ENCODE measurements around the gene TULP1. TPM values are rescaled to one million over a fixed set of nuclear protein-coding genes. Genes with fewer than 3 reads are reported as not detected.

Gene TULP1
- under 1 TPM in 2 of 4 donors, not detected in 2; 0.72 to 0.83 TPM for total RNA-seq

DNA sequence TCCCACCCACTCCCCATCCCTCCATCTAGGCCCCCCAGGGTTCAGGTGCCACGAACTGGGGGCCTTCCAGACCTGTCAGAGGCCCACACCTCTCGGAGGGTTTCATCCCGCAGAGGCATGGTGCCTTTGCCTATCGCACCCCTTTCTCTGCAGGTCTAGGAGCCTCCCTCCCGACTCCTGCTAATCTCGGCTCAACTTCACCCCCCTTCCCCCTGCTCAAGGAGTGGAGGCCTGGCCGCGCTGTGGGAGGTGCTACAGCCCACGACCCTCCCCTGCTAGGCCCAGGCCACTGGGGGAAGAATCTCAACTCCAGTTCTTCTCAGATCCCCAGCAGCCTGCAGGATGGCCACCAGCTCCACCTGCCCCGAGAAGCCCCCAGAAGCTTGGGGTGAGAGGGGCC lies at the start of gene TULP1:
Gene TULP1 (minus strand): TSS at position 157 of the 400 bp plus-strand sequence. CDS start 38 bp downstream, at position 119.
- peaks cover 27% of the 10 kb centered on the region for H3K27me3 ChIP-seq
- H3K9me3 ChIP-seq: no peaks in the 10 kb centered on the region
- H3K27ac ChIP-seq: no peak within 1 kb of the TSS
- no peak for DNase-seq (ENCODE audit: low spot score in 2 of 2)
- H3K4me1 ChIP-seq: peaks cover 8% of the 10 kb centered on the region
- peak within 1 kb of the TSS; percentile 31 for H3K4me3 ChIP-seq
- H3K36me3 ChIP-seq: no peaks in the 10 kb centered on the region
- TF ChIP-seq POLR2A (IDR thresholded peaks at IDR 0.05) (no peak), EP300 (IDR thresholded peaks at IDR 0.05) (no peak), POLR2AphosphoS5 (IDR thresholded peaks at IDR 0.05) (no peak), CTCF (IDR thresholded peaks at IDR 0.05) (no peak)
- WGBS: 92% methylated on average over 9 of the region's 10 CpGs

DNA sequence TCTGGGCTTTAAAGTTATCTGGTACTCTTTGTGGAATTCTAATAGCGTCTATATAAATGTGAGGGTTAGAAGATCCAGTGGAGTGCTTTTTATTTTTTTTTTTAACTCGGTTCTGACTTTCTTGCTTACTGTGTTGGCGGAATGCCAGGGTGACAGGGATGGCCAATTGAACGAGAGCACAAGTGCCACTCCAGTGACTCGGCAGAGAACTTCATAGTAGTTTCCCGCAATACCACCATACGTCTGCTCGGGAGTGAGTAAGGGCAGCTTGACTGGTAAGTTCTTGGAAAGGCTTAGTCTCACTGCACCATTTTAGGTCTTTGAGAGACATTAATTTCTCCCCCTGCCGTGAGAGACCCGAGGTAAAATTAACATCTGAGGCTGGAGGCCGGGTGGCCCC lies 49.4 kb upstream of the TULP1 start:
- DNase-seq (ENCODE audit: low spot score in 2 of 2): no peak
- H3K36me3 ChIP-seq: no peaks in the 10 kb centered on the region
- no peaks in the 10 kb centered on the region for H3K27me3 ChIP-seq
- no peak overlapping the region for H3K4me3 ChIP-seq
- H3K9me3 ChIP-seq: no peaks in the 10 kb centered on the region
- no peak overlapping the region for H3K27ac ChIP-seq
- WGBS: 56% methylated on average over 11 of the region's 11 CpGs
- TF ChIP-seq EP300 (IDR thresholded peaks at IDR 0.05): no peak
- TF ChIP-seq POLR2AphosphoS5 (IDR thresholded peaks at IDR 0.05): no peak
- TF ChIP-seq POLR2A (IDR thresholded peaks at IDR 0.05): no peak
- H3K4me1 ChIP-seq: no peaks in the 10 kb centered on the region

- DNase-seq (ENCODE audit: low spot score in 2 of 2): no peak
- WGBS: 76% methylated on average over 5 of the region's 5 CpGs
- TF ChIP-seq CTCF (IDR thresholded peaks at IDR 0.05) (no peak), POLR2AphosphoS5 (IDR thresholded peaks at IDR 0.05) (no peak), POLR2A (IDR thresholded peaks at IDR 0.05) (no peak)
Measured at GRCh38 chr6:35561113-35561512, 48.4 kb upstream of the TULP1 start.

GRCh38 chr6:35558571-35558970 lies 45.9 kb upstream of the TULP1 start:
- TF ChIP-seq CTCF (IDR thresholded peaks at IDR 0.05): no peak
- no peak for TF ChIP-seq POLR2A (IDR thresholded peaks at IDR 0.05)
- no peak for TF ChIP-seq EP300 (IDR thresholded peaks at IDR 0.05)
- TF ChIP-seq POLR2AphosphoS5 (IDR thresholded peaks at IDR 0.05): no peak
- no peaks in the 10 kb centered on the region for H3K36me3 ChIP-seq
- H3K27me3 ChIP-seq: no peaks in the 10 kb centered on the region
- H3K4me1 ChIP-seq: no peaks in the 10 kb centered on the region
- no peak for DNase-seq (ENCODE audit: low spot score in 2 of 2)
- H3K9me3 ChIP-seq: no peaks in the 10 kb centered on the region
- no peak overlapping the region for H3K4me3 ChIP-seq
- no peak overlapping the region for H3K27ac ChIP-seq
- WGBS: 86% methylated on average over 12 of the region's 12 CpGs

More at GRCh38 chr6:35561113-35561512, 48.4 kb upstream of the TULP1 start:
- Histone ChIP-seq H3K9me3 (no peaks in the 10 kb centered on the region), H3K27ac (no peak overlapping the region), H3K4me1 (no peaks in the 10 kb centered on the region), H3K27me3 (no peaks in the 10 kb centered on the region), H3K36me3 (no peaks in the 10 kb centered on the region), H3K4me3 (no peak overlapping the region)

- no peak overlapping the region for H3K4me3 ChIP-seq
- DNase-seq (ENCODE audit: low spot score in 2 of 2): no peak
Measured at GRCh38 chr6:35557239-35557638, 44.5 kb upstream of the TULP1 start.

More at GRCh38 chr6:35557239-35557638, 44.5 kb upstream of the TULP1 start:
- H3K27ac ChIP-seq: no peak overlapping the region
- TF ChIP-seq CTCF (IDR thresholded peaks at IDR 0.05): no peak
- TF ChIP-seq POLR2A (IDR thresholded peaks at IDR 0.05): no peak
- TF ChIP-seq POLR2AphosphoS5 (IDR thresholded peaks at IDR 0.05): no peak
- no peak for TF ChIP-seq EP300 (IDR thresholded peaks at IDR 0.05)
- H3K27me3 ChIP-seq: no peaks in the 10 kb centered on the region
- H3K36me3 ChIP-seq: no peaks in the 10 kb centered on the region
- H3K9me3 ChIP-seq: peaks cover 2% of the 10 kb centered on the region
- 75% methylated on average over 5 of the region's 6 CpGs for WGBS
- H3K4me1 ChIP-seq: no peaks in the 10 kb centered on the region

All from suprapubic skin (tissue), 4 donors.